Stimulated activated CD8-positive, alpha-beta memory T cell treated with anti-CD3 and anti-CD28 coated beads, Interleukin-15, amount 100 ng/mL, for 24 hours (primary cell): ENCODE results near the gene GATD1.

Experiments
- DNase-seq: peaks from one replicate; pipeline ENCODE4 v3.0.0-alpha.2; 2020; ENCODE audit warnings: low read depth

The GATD1 gene

GRCh38 chr11:726278-727220 is 50.7 kb downstream of the GATD1 start:
- DNase-seq = no peak

- DNase-seq = no peak
Measured at GRCh38 chr11:725624-726202, 51.6 kb downstream of the GATD1 start.

- DNase-seq = no peak
Measured at GRCh38 chr11:724778-725386, 52.4 kb downstream of the GATD1 start.

GRCh38 chr11:724049-724777 is 53.1 kb downstream of the GATD1 start:
- no peak for DNase-seq

GRCh38 chr11:723120-723883 is 54.0 kb downstream of the GATD1 start:
- DNase-seq = no peak

- DNase-seq = no peak
Measured at GRCh38 chr11:722346-722811, 54.9 kb downstream of the GATD1 start.

GRCh38 chr11:721741-722345 is 55.4 kb downstream of the GATD1 start:
- no peak for DNase-seq

GRCh38 chr11:721247-721740 is 56.0 kb downstream of the GATD1 start:
- no peak for DNase-seq

- no peak for DNase-seq
Measured at GRCh38 chr11:720642-721246, 56.5 kb downstream of the GATD1 start.

GRCh38 chr11:720017-720641 is 57.2 kb downstream of the GATD1 start:
- no peak for DNase-seq

GRCh38 chr11:719214-720016 is 57.9 kb downstream of the GATD1 start:
- no peak for DNase-seq
